Measurements from ENCODE around the gene SESN3. TPM values are rescaled to one million over a fixed set of nuclear protein-coding genes. Genes with fewer than 3 reads are reported as not detected.
"Not testable (repeated sequence)": the region's sequence is repeated elsewhere in the genome, so short reads cannot be mapped to it uniquely, and the experiment has no call there.

The SESN3 gene
- total RNA-seq, 1 donor from 2014 or later = 87.2 TPM

DNA sequence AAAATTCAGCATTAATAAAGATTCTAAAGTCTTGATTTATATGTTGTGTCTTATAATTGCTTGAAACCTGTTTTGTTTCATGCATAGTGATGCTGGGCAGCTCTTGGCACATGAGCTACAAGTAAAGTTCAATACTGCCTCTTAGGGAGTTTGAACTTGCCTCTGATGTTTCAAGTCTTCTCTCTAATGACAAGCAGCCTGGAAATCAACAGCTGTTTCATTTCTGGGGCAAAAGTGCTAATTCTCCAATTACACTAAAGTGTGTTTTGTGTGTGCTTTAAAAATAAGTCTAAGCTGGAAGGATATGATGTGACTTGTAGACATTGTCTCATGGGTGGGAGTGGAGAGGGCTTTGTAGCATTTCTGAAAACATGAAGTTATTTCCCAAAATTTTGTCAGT is 23.7 kb upstream of the SESN3 start:
- intact Hi-C loops (cut with micrococcal nuclease) = loop anchor here (1.0 to 2.0 kb wide), 5 partner anchors 23 to 186 kb away; partner anchors contain the start of gene SESN3
- CTCF ChIA-PET = interaction anchor here (0.9 to 3.1 kb wide), 6 partner anchors 11 to 451 kb away, joined by 3 to 22 read pairs (median 8); partner anchors contain the start of gene SESN3
- no peaks in the 10 kb centered on the region for H3K36me3 Mint-ChIP-seq (ENCODE audit: low read depth)
- H3K27ac Mint-ChIP-seq = peak overlapping the region; percentile 91
- H3K9me3 Mint-ChIP-seq = no peaks in the 10 kb centered on the region
- ATAC-seq (ENCODE audit: low read depth) (peak; percentile 14), DNase-seq (no peak)
- TF ChIP-seq, protein P1, sequence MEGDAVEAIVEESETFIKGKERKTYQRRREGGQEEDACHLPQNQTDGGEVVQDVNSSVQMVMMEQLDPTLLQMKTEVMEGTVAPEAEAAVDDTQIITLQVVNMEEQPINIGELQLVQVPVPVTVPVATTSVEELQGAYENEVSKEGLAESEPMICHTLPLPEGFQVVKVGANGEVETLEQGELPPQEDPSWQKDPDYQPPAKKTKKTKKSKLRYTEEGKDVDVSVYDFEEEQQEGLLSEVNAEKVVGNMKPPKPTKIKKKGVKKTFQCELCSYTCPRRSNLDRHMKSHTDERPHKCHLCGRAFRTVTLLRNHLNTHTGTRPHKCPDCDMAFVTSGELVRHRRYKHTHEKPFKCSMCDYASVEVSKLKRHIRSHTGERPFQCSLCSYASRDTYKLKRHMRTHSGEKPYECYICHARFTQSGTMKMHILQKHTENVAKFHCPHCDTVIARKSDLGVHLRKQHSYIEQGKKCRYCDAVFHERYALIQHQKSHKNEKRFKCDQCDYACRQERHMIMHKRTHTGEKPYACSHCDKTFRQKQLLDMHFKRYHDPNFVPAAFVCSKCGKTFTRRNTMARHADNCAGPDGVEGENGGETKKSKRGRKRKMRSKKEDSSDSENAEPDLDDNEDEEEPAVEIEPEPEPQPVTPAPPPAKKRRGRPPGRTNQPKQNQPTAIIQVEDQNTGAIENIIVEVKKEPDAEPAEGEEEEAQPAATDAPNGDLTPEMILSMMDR (IDR thresholded peaks at IDR 0.05) = no peak
- H3K4me1 Mint-ChIP-seq = peaks cover 81% of the 10 kb centered on the region
- POLR2A ChIA-PET = interaction anchor here (0.6 to 12.0 kb wide), 20 partner anchors 10 to 603 kb away, joined by 3 to 357 read pairs (median 4); partner anchors contain the start of genes CEP57, FAM76B and SESN3
- no peaks in the 10 kb centered on the region for H3K27me3 Mint-ChIP-seq
- H3K4me3 Mint-ChIP-seq = peak overlapping the region; percentile 25

DNA sequence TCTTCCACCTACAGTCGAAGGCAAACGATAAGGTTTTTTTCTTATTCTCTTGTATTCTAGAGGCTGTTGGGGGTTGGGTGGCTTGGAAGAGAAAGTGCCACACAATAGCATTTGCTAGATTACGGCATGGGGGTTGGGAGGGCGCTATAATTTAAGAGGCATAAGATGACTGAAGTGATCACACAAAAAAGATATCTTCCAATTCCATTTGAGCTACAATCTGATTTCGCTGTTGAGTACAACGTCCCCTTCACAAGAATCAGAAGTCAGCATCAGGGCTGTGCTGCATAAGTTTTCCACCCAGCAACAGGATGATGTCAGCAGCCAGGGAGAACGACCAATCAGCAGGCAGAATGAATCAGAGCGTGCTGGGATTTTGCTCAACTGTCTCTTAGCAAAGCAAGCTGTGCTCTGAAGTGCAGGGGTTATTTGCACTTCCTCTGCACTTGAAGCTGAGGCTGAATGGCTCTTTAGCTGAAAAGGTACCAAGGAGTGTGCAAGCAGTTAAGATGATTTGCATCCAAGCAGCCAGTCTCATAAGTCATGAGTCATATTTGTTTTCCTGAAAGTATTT is 23.2 kb upstream of the SESN3 start:
- no peaks in the 10 kb centered on the region for H3K27me3 Mint-ChIP-seq
- peaks cover 81% of the 10 kb centered on the region for H3K4me1 Mint-ChIP-seq
- peak overlapping the region; percentile 75 for H3K4me3 Mint-ChIP-seq
- H3K9me3 Mint-ChIP-seq = no peaks in the 10 kb centered on the region
- CTCF ChIA-PET = interaction anchor here (0.9 to 3.1 kb wide), 7 partner anchors 11 to 451 kb away, joined by 3 to 22 read pairs (median 4); partner anchors contain the start of gene SESN3
- intact Hi-C loops (cut with micrococcal nuclease) = loop anchor here (1.0 to 2.0 kb wide), 5 partner anchors 23 to 185 kb away; partner anchors contain the start of gene SESN3
- TF ChIP-seq, protein P1 (IDR thresholded peaks at IDR 0.05) = no peak
- peak; percentile 54 for DNase-seq
- POLR2A ChIA-PET = interaction anchor here (0.6 to 12.0 kb wide), 20 partner anchors 10 to 603 kb away, joined by 3 to 357 read pairs (median 4); partner anchors contain the start of genes CEP57, FAM76B and SESN3
- H3K36me3 Mint-ChIP-seq (ENCODE audit: low read depth) = no peaks in the 10 kb centered on the region
- H3K27ac Mint-ChIP-seq = peak overlapping the region; percentile 91
- ATAC-seq (ENCODE audit: low read depth) = peak; percentile 94

DNA sequence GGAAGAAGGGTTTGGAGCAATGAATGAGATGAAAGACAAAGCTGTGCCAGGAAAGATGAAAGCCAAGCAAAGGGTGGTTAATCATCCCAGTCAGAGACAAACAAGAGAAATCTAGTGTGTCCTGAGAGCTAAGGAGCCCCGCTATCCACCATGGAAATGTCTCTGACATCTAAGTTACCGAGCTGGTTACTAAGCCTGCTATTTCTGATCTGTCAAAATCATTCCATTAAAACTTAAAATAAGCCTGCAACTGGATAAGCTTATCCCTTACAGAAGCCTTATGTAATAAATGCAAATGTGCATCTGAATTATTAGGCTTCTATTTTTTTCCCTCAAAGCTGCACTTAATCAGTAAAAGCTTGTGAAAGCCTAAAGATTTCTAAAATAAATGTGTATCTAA is 22.1 kb upstream of the SESN3 start:
- H3K27ac Mint-ChIP-seq = peak overlapping the region; percentile 91
- ChIA-PET CTCF (interaction anchor here (0.8 to 3.1 kb wide), 6 partner anchors 10 to 512 kb away, joined by 3 to 22 read pairs (median 7); partner anchors contain the start of gene SESN3), POLR2A (interaction anchor here (0.5 to 12.0 kb wide), 10 partner anchors 9 to 1512 kb away, joined by 3 to 357 read pairs (median 7); partner anchors contain the start of genes C11orf54, SESN3 and TAF1D)
- no peaks in the 10 kb centered on the region for H3K27me3 Mint-ChIP-seq
- H3K36me3 Mint-ChIP-seq (ENCODE audit: low read depth) = no peaks in the 10 kb centered on the region
- intact Hi-C loops (cut with micrococcal nuclease) = no loop called here
- ATAC-seq (ENCODE audit: low read depth) = no peak
- TF ChIP-seq, protein P1 (IDR thresholded peaks at IDR 0.05) = no peak
- no peak overlapping the region for H3K4me3 Mint-ChIP-seq
- H3K9me3 Mint-ChIP-seq = no peaks in the 10 kb centered on the region
- H3K4me1 Mint-ChIP-seq = peaks cover 80% of the 10 kb centered on the region
- DNase-seq = no peak

DNA sequence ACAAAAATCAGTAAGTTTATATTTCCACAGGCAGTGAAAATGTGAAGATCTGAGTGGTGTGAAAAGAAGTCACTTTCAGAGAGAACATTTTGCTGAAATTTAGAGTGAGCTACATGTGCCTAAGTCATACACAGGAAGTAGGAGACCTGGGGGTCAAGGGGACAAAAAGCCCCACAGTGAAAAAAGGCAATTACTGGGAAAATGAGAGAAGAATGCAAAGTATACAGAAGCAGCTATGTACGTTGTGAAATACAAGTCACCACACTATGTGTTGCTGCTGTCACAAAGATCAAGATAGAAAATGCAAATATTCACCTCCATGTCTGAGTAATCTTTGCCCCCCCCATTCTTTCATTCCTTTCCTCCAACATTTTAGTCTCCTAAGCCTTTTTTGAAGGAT is 21.6 kb upstream of the SESN3 start:
- no peaks in the 10 kb centered on the region for H3K36me3 Mint-ChIP-seq (ENCODE audit: low read depth)
- DNase-seq (no peak), ATAC-seq (ENCODE audit: low read depth) (no peak)
- peaks cover 82% of the 10 kb centered on the region for H3K4me1 Mint-ChIP-seq
- ChIA-PET CTCF (interaction anchor here (1.4 to 3.1 kb wide), 3 partner anchors 9 to 453 kb away, joined by 3 to 22 read pairs (median 18); partner anchors contain the start of gene SESN3), POLR2A (interaction anchor here (0.7 to 12.0 kb wide), 7 partner anchors 8 to 1511 kb away, joined by 3 to 357 read pairs (median 5); partner anchors contain the start of genes C11orf54, SESN3 and TAF1D)
- peak overlapping the region; percentile 91 for H3K27ac Mint-ChIP-seq
- H3K27me3 Mint-ChIP-seq = no peaks in the 10 kb centered on the region
- H3K4me3 Mint-ChIP-seq = no peak overlapping the region
- TF ChIP-seq, protein P1 (IDR thresholded peaks at IDR 0.05) = no peak
- intact Hi-C loops (cut with micrococcal nuclease) = no loop called here
- no peaks in the 10 kb centered on the region for H3K9me3 Mint-ChIP-seq

DNA sequence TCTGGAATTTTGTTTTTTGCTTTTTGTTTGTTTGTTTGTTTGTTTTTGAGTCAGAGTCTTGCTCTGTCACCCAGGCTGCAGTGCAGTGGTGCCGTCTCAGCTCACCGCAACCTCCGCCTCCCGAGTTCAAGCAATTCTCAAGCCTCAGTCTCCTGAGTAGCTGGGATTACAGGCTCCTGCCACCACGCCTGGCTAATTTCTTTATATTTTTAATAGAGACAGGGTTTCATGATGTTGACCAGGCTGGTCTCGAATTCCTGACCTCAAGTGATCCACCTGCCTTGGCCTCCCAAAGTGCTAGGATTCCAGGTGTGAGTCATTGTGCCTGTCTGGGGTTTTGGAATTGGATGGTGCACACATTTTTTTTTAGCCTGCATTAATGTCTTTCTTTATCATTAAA is 20.9 kb upstream of the SESN3 start:
- H3K36me3 Mint-ChIP-seq (ENCODE audit: low read depth); intact Hi-C loops (cut with micrococcal nuclease); ATAC-seq (ENCODE audit: low read depth); H3K4me3 Mint-ChIP-seq; DNase-seq; H3K9me3 Mint-ChIP-seq; H3K27me3 Mint-ChIP-seq: not testable (repeated sequence)
- H3K4me1 Mint-ChIP-seq = peaks cover 78% of the 10 kb centered on the region
- POLR2A ChIA-PET = interaction anchor here (0.5 to 12.0 kb wide), 3 partner anchors 17 to 305 kb away, joined by 4 to 357 read pairs (median 6); partner anchors contain the start of gene SESN3
- CTCF ChIA-PET = interaction anchor here (3.1 kb wide), 1 partner anchor 20 kb away, joined by 22 read pairs; the partner anchor contains the start of gene SESN3
- H3K27ac Mint-ChIP-seq = peak overlapping the region; percentile 91

All from activated B cell treated with CpG ODN at 0.5 μM for 24 hours (primary cell).